GM21825 (cell line): Measurements from ENCODE around the gene ANKRD30B.
"Not testable (repeated sequence)": the region's sequence is repeated elsewhere in the genome, so short reads cannot be mapped to it uniquely, and the experiment has no call there.

Source experiments
- ATAC-seq: cut with Tn5 transposase; IDR thresholded peaks from one replicate; pipeline ENCODE4 v1.9.1; 2021; ENCODE audit warnings: mild to moderate bottlenecking, moderate library complexity; ENCODE audit not compliant: unreplicated experiment

The ANKRD30B gene

DNA sequence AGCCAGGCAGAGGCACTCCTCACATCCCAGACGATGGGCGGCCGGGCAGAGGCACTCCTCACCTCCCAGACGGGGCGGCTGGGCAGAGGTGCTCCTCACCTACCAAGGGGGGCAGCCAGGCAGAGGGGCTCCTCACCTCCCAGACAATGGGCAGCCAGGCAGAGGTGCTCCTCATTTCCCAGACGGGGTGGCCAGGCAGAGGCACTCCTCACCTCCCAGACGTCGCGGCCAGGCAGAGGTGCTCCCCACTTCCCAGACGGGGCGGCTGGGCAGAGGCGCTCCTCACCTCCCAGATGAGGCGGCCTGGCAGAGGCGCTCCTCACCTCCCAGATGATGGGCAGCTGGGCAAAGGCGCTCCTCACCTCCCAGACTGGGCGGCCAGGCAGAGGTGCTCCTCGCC is 107.7 kb downstream of the ANKRD30B start:
- ATAC-seq = not testable (repeated sequence)

DNA sequence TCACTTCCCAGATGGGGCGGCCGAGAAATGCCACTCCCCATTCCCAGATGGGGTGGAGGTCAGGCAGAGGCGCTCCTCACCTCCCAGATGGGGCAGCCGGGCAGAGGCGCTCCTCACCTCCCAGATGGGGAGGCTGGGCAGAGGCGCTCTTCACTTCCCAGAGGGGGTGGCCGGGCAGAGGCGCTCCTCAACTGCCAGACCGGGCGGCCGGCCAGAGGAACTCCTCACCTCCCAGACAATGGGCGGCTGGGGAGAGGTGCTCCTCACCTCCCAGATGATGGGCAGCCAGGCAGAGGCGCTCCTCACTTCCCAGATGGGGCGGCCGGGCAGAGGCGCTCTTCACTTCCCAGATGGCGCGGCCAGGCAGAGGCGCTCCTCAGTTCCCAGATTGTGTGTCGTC is 108.3 kb downstream of the ANKRD30B start:
- not testable (repeated sequence) for ATAC-seq

GRCh38 chr18:14858514-14858913 is 110.5 kb downstream of the ANKRD30B start:
- not testable (repeated sequence) for ATAC-seq

- ATAC-seq = not testable (repeated sequence)
Observed at GRCh38 chr18:14859995-14860394, 112.0 kb downstream of the ANKRD30B start.

- ATAC-seq = not testable (repeated sequence)
Observed at GRCh38 chr18:14866426-14866825, 118.5 kb downstream of the ANKRD30B start.

GRCh38 chr18:14867988-14868387 is 120.0 kb downstream of the ANKRD30B start:
- not testable (repeated sequence) for ATAC-seq

GRCh38 chr18:14868825-14869224 is 120.9 kb downstream of the ANKRD30B start:
- not testable (repeated sequence) for ATAC-seq

GRCh38 chr18:14878826-14879225 is 130.9 kb downstream of the ANKRD30B start:
- ATAC-seq = not testable (repeated sequence)

GRCh38 chr18:14900435-14900834 is 152.5 kb downstream of the ANKRD30B start:
- no peak for ATAC-seq
